Caco-2 (cell line): ENCODE data around the gene OVOL2. TPM values are rescaled to one million over a fixed set of nuclear protein-coding genes. Genes with fewer than 3 reads are reported as not detected.
"Not testable (repeated sequence)": the region's sequence is repeated elsewhere in the genome, so short reads cannot be mapped to it uniquely, and the experiment has no call there.

ENCODE experiments used
- BruUV-seq: library from RNA; stranded (reverse); fragments of 400-500 nt; replicated peaks from 2 replicates; lab custom pipeline; 2021; lab: Mats Ljungman, UMichigan
- CTCF ChIA-PET: fragments of 300-600 bp; sonication (Branson Sonifier 250); formaldehyde crosslinking; loops from one replicate; lab custom pipeline; 2022; ENCODE audit warnings: antibody characterized with exemption; lab: Charles Lee
- POLR2A ChIA-PET: fragments of 300-600 bp; sonication (Branson Sonifier 250); formaldehyde crosslinking; loops from one replicate; lab custom pipeline; 2022; ENCODE audit warnings: antibody characterized with exemption; lab: Charles Lee
- DNase-seq, 2 experiments: peaks; one replicate each; pipeline versions ENCODE4 v3.0.0 to v3.0.0-alpha.2; 2020 to 2022
- H3K27me3 ChIP-seq: replicated peaks from 2 replicates; pipeline ENCODE4 v1.6.0; 2011; ENCODE audit warnings: low read length; ENCODE audit not compliant: control insufficient read depth, insufficient read depth
- H3K36me3 ChIP-seq: 2 replicates; pipeline ENCODE4 v1.5.1; 2011; ENCODE audit warnings: low read length; ENCODE audit not compliant: control insufficient read depth, insufficient read depth
- H3K4me1 ChIP-seq: fragments of 250-450 bp; sonication (Bioruptor Pico); 2 replicates; pipeline ENCODE4 v1.5.1; 2020; ENCODE audit warnings: mild to moderate bottlenecking
- H3K4me3 ChIP-seq: 2 replicates; pipeline ENCODE4 v1.5.1; 2011; ENCODE audit warnings: low read depth, mild to moderate bottlenecking, control low read depth, low read length
- H3K9me3 ChIP-seq: fragments of 250-450 bp; sonication (Bioruptor Pico); 2 replicates; pipeline ENCODE4 v1.5.1; 2020; ENCODE audit warnings: mild to moderate bottlenecking, moderate library complexity
- H3K27ac Mint-ChIP-seq: one replicate; pipeline ENCODE4 v1.8.0; 2022; ENCODE audit warnings: mixed read lengths; ENCODE audit not compliant: unreplicated experiment
- H3K27me3 Mint-ChIP-seq: one replicate; pipeline ENCODE4 v1.8.0; 2022; ENCODE audit warnings: mixed read lengths; ENCODE audit not compliant: insufficient read depth, unreplicated experiment
- H3K36me3 Mint-ChIP-seq: one replicate; pipeline ENCODE4 v1.8.0; 2022; ENCODE audit warnings: mild to moderate bottlenecking, mixed read lengths; ENCODE audit not compliant: insufficient read depth, unreplicated experiment
- H3K4me1 Mint-ChIP-seq: one replicate; pipeline ENCODE4 v1.8.0; 2022; ENCODE audit warnings: low read depth, mixed read lengths; ENCODE audit not compliant: unreplicated experiment
- H3K4me3 Mint-ChIP-seq: one replicate; pipeline ENCODE4 v1.8.0; 2022; ENCODE audit warnings: mild to moderate bottlenecking, moderate library complexity, mixed read lengths; ENCODE audit not compliant: unreplicated experiment
- H3K9me3 Mint-ChIP-seq: one replicate; pipeline ENCODE4 v1.8.0; 2022; ENCODE audit warnings: mixed read lengths; ENCODE audit not compliant: unreplicated experiment
- CTCF ChIP-seq, 2 experiments: fragments of 200-600 bp in 1 of 2; IDR thresholded peaks; 1 replicate in 1 of 2; 2 replicates in 1 of 2; pipeline versions ENCODE4 v1.5.1 to v1.8.0; 2011 to 2022; ENCODE audit warnings: antibody characterized with exemption in 1 of 2, control low read depth in 1 of 2, inconsistent platforms in 1 of 2, low read depth in 1 of 2, low read length in 1 of 2, mild to moderate bottlenecking in 1 of 2, moderate library complexity in 1 of 2; ENCODE audit not compliant: insufficient read depth in 1 of 2, severe bottlenecking in 1 of 2, unreplicated experiment in 1 of 2
- intact Hi-C: fragments of 100-400 bp; cut with micrococcal nuclease; formaldehyde crosslinking; loops from one replicate; pipeline ENCODE4 v1.10.0; 2022; ENCODE audit not compliant: unreplicated experiment
- total RNA-seq: library from RNA; stranded (reverse); gene quantifications from 2 replicates; pipeline ENCODE4 v1.2.3, GENCODE V29; 2022

Gene OVOL2
- total RNA-seq, 1 experiment from 2014 or later = 8.8 TPM

- POLR2A ChIA-PET = interaction anchor here (1.0 kb wide), 1 partner anchor 54 kb away, joined by 3 read pairs; no protein-coding TSS in a partner anchor
- no peak for DNase-seq
- no TSS peak for BruUV-seq
Observed at GRCh38 chr20:18090477-18090876, 32.8 kb upstream of the OVOL2 start.

GRCh38 chr20:18090044-18090443 is 32.3 kb upstream of the OVOL2 start:
- intact Hi-C loops = no loop called here
- no peak overlapping the region for H3K4me3 ChIP-seq
- ChIA-PET CTCF (interaction anchor here (0.6 to 0.8 kb wide), 2 partner anchors 56 to 95 kb away, joined by 3 read pairs; no protein-coding TSS in a partner anchor), POLR2A (interaction anchor here (1.0 kb wide), 1 partner anchor 54 kb away, joined by 3 read pairs; no protein-coding TSS in a partner anchor)
- BruUV-seq = no TSS peak
- H3K27me3 Mint-ChIP-seq = no peaks in the 10 kb centered on the region
- H3K36me3 ChIP-seq = no peaks in the 10 kb centered on the region; the same call in 1 of the 2 replicates
- H3K4me1 ChIP-seq = peaks cover 17% of the 10 kb centered on the region
- no peak overlapping the region for H3K27ac Mint-ChIP-seq
- no peaks in the 10 kb centered on the region for H3K36me3 Mint-ChIP-seq
- no peaks in the 10 kb centered on the region for H3K9me3 Mint-ChIP-seq
- peaks cover 36% of the 10 kb centered on the region for H3K4me1 Mint-ChIP-seq
- DNase-seq = peak; percentile 48 to 50
- TF ChIP-seq CTCF (IDR thresholded peaks at IDR 0.05; ENCODE audit: insufficient read depth in 1 of 2, low read depth in 1 of 2, low read length in 1 of 2, severe bottlenecking in 1 of 2, unreplicated experiment in 1 of 2) = peak in 1 of 2 experiments; percentile 51
- no peaks in the 10 kb centered on the region for H3K9me3 ChIP-seq
- no peaks in the 10 kb centered on the region for H3K27me3 ChIP-seq
- H3K4me3 Mint-ChIP-seq = no peak overlapping the region

More at GRCh38 chr20:18090477-18090876, 32.8 kb upstream of the OVOL2 start:
- Histone ChIP-seq H3K9me3 (no peaks in the 10 kb centered on the region), H3K4me1 (peaks cover 17% of the 10 kb centered on the region), H3K27me3 (no peaks in the 10 kb centered on the region), H3K4me3 (no peak overlapping the region), H3K36me3 (no peaks in the 10 kb centered on the region; the same call in 1 of the 2 replicates)
- H3K27me3 Mint-ChIP-seq = no peaks in the 10 kb centered on the region
- H3K36me3 Mint-ChIP-seq = no peaks in the 10 kb centered on the region
- H3K4me3 Mint-ChIP-seq = no peak overlapping the region
- CTCF ChIA-PET = interaction anchor here (0.6 kb wide), 1 partner anchor 95 kb away, joined by 3 read pairs; no protein-coding TSS in a partner anchor
- no peaks in the 10 kb centered on the region for H3K9me3 Mint-ChIP-seq
- intact Hi-C loops = no loop called here
- H3K27ac Mint-ChIP-seq = no peak overlapping the region
- peaks cover 36% of the 10 kb centered on the region for H3K4me1 Mint-ChIP-seq
- TF ChIP-seq CTCF (IDR thresholded peaks at IDR 0.05; ENCODE audit: insufficient read depth in 1 of 2, low read depth in 1 of 2, low read length in 1 of 2, severe bottlenecking in 1 of 2, unreplicated experiment in 1 of 2) = no peak

- CTCF ChIA-PET, H3K27ac Mint-ChIP-seq, H3K4me3 ChIP-seq, H3K27me3 Mint-ChIP-seq, H3K36me3 ChIP-seq, H3K36me3 Mint-ChIP-seq, H3K4me3 Mint-ChIP-seq, H3K4me1 ChIP-seq, intact Hi-C loops, POLR2A ChIA-PET, H3K9me3 ChIP-seq, H3K27me3 ChIP-seq, H3K9me3 Mint-ChIP-seq, BruUV-seq, DNase-seq: not testable (repeated sequence)
- peaks cover 26% of the 10 kb centered on the region for H3K4me1 Mint-ChIP-seq
Observed at GRCh38 chr20:18088841-18089240, 31.1 kb upstream of the OVOL2 start.

GRCh38 chr20:18088298-18088697 is 30.6 kb upstream of the OVOL2 start:
- not testable (repeated sequence) for DNase-seq

More at GRCh38 chr20:18088298-18088697, 30.6 kb upstream of the OVOL2 start:
- BruUV-seq, H3K4me3 ChIP-seq, H3K27ac Mint-ChIP-seq, POLR2A ChIA-PET, H3K4me3 Mint-ChIP-seq, H3K27me3 ChIP-seq, CTCF ChIA-PET, H3K9me3 ChIP-seq, H3K9me3 Mint-ChIP-seq, intact Hi-C loops, H3K4me1 ChIP-seq, H3K36me3 ChIP-seq, H3K36me3 Mint-ChIP-seq, H3K27me3 Mint-ChIP-seq: not testable (repeated sequence)
- H3K4me1 Mint-ChIP-seq = peaks cover 20% of the 10 kb centered on the region
